Measurements from ENCODE around the gene SLC5A11. TPM values are rescaled to one million over a fixed set of nuclear protein-coding genes. Genes with fewer than 3 reads are reported as not detected.

The SLC5A11 gene
- total and polyA plus RNA-seq, 5 donors from 2014 or later: not detected

Other genes with a start within 250 kb of the SLC5A11 start
- 89.0 TPM for gene TNRC6A, start 116.3 kb upstream of the SLC5A11 start, total RNA-seq
- gene TNRC6A, start 116.3 kb upstream of the SLC5A11 start, polyA plus RNA-seq: 10 to 100 TPM in 2 of 4 donors, 1 to 10 TPM in 2; 7.2 to 14.4 (median 9.0) TPM
- gene ARHGAP17, start 169.4 kb downstream of the SLC5A11 start, total RNA-seq: 87.7 TPM
- gene ARHGAP17, start 169.4 kb downstream of the SLC5A11 start, polyA plus RNA-seq: 10 to 100 TPM; 22.0 to 36.7 (median 29.0) TPM

All from CD4-positive, CD25-positive, alpha-beta regulatory T cell (primary cell).